GM23338 (cell line): ENCODE measurements around the gene DMGDH. TPM values are rescaled to one million over a fixed set of nuclear protein-coding genes. Genes with fewer than 3 reads are reported as not detected.

ENCODE experiments used
- ATAC-seq: fragments of 200-7000 bp; cut with Tn5 transposase; 3 replicates; pipeline ENCODE4 v1.9.1; 2020
- DNase-seq: peaks from one replicate; pipeline ENCODE4 v3.0.0-alpha.2; 2015; ENCODE audit warnings: low spot score
- H2AFZ ChIP-seq: fragments of 200-600 bp; sonication (generic); 2 replicates; pipeline ENCODE4 v1.8.0; 2016; ENCODE audit warnings: antibody characterized with exemption, mild to moderate bottlenecking, moderate library complexity
- H3F3A ChIP-seq: fragments of 200-600 bp; sonication (generic); replicated peaks from 2 replicates; pipeline ENCODE4 v1.8.0; 2017; ENCODE audit warnings: antibody characterized with exemption, mixed run types, low read depth
- H3K27ac ChIP-seq: fragments of 200-600 bp; sonication (generic); 2 replicates; pipeline ENCODE4 v1.6.1; 2016; ENCODE audit warnings: low read depth
- H3K27me3 ChIP-seq: fragments of 200-600 bp; sonication (generic); 2 replicates; pipeline ENCODE4 v1.8.0; 2016; ENCODE audit warnings: mild to moderate bottlenecking, mixed run types, moderate library complexity; ENCODE audit not compliant: insufficient read depth
- H3K36me3 ChIP-seq: fragments of 200-600 bp; sonication (generic); 2 replicates; pipeline ENCODE4 v1.8.0; 2016; ENCODE audit warnings: mild to moderate bottlenecking; ENCODE audit not compliant: insufficient read depth
- H3K4me1 ChIP-seq: fragments of 200-600 bp; sonication (generic); 2 replicates; pipeline ENCODE4 v1.8.0; 2016; ENCODE audit warnings: mild to moderate bottlenecking, moderate library complexity; ENCODE audit not compliant: insufficient read depth
- H3K4me2 ChIP-seq: fragments of 200-600 bp; sonication (generic); 2 replicates; pipeline ENCODE4 v1.7.1; 2017; ENCODE audit warnings: mixed run types
- H3K4me3 ChIP-seq: fragments of 200-600 bp; sonication (generic); 2 replicates; pipeline ENCODE4 v1.6.1; 2016; ENCODE audit warnings: mixed run types
- H3K79me2 ChIP-seq: fragments of 200-600 bp; sonication (generic); replicated peaks from 2 replicates; pipeline ENCODE4 v1.8.0; 2017; ENCODE audit warnings: mild to moderate bottlenecking; ENCODE audit not compliant: insufficient read depth
- H3K9me2 ChIP-seq: fragments of 200-600 bp; sonication (generic); 2 replicates; pipeline ENCODE4 v1.8.0; 2017; ENCODE audit not compliant: insufficient read depth
- H4K20me1 ChIP-seq: fragments of 200-600 bp; sonication (generic); replicated peaks from 2 replicates; pipeline ENCODE4 v1.8.0; 2017; ENCODE audit warnings: mild to moderate bottlenecking; ENCODE audit not compliant: insufficient read depth
- H3K27ac Mint-ChIP-seq: 2 replicates; pipeline ENCODE4 v1.8.0; 2020; ENCODE audit warnings: inconsistent platforms, mild to moderate bottlenecking, moderate library complexity, mixed read lengths
- H3K27me3 Mint-ChIP-seq: 3 replicates; pipeline ENCODE4 v1.8.0; 2022; ENCODE audit warnings: low read depth, mild to moderate bottlenecking, moderate library complexity, mixed read lengths, inconsistent platforms; ENCODE audit not compliant: insufficient read depth, poor library complexity
- H3K36me3 Mint-ChIP-seq: 3 replicates; pipeline ENCODE4 v1.8.0; 2021; ENCODE audit warnings: low read depth, mild to moderate bottlenecking, inconsistent platforms, moderate library complexity, mixed read lengths
- H3K4me1 Mint-ChIP-seq: 3 replicates; pipeline ENCODE4 v1.8.0; 2020; ENCODE audit warnings: mild to moderate bottlenecking, inconsistent platforms, mixed read lengths
- H3K4me3 Mint-ChIP-seq: 3 replicates; pipeline ENCODE4 v1.8.0; 2021; ENCODE audit warnings: moderate library complexity, mild to moderate bottlenecking, inconsistent platforms, mixed read lengths
- H3K9me3 Mint-ChIP-seq: 3 replicates; pipeline ENCODE4 v1.8.0; 2020; ENCODE audit warnings: moderate library complexity, mild to moderate bottlenecking, inconsistent platforms, mixed read lengths
- CREB1 ChIP-seq: fragments of 250-450 bp; sonication (Bioruptor Pico); IDR thresholded peaks from 2 replicates; pipeline ENCODE4 v1.5.0; 2020; ENCODE audit warnings: low read depth, mild to moderate bottlenecking, moderate library complexity
- CTCF ChIP-seq, 2 experiments: fragments of 200-600 bp in 1 of 2; sonication (generic) in 1 of 2; conservative IDR thresholded peaks; 2 replicates each; pipeline versions ENCODE4 v1.5.1 to v1.6.1; 2016 to 2017; ENCODE audit warnings: antibody characterized with exemption in 2 of 2, low read depth in 2 of 2, mild to moderate bottlenecking in 2 of 2, moderate library complexity in 1 of 2
- ETS1 ChIP-seq: IDR thresholded peaks from 2 replicates; pipeline ENCODE4 v1.6.1; 2016; ENCODE audit warnings: antibody characterized with exemption
- EZH2phosphoT487 ChIP-seq: fragments of 200-600 bp; sonication (generic); IDR thresholded peaks from one replicate; pipeline ENCODE4 v1.8.1; 2018; ENCODE audit warnings: antibody characterized with exemption; ENCODE audit not compliant: unreplicated experiment
- NANOG ChIP-seq: IDR thresholded peaks from 2 replicates; pipeline ENCODE4 v1.6.1; 2016; ENCODE audit warnings: antibody characterized with exemption, borderline replicate concordance
- STAT1 ChIP-seq: IDR thresholded peaks from one replicate; pipeline ENCODE4 v1.6.1; 2016; ENCODE audit warnings: antibody characterized with exemption; ENCODE audit not compliant: unreplicated experiment
- ZNF114 ChIP-seq: fragments of 250-450 bp; sonication (Bioruptor Pico); IDR thresholded peaks from 2 replicates; pipeline ENCODE4 v1.5.0; 2020; ENCODE audit warnings: mild to moderate bottlenecking, moderate library complexity
- ZNF331 ChIP-seq: fragments of 250-450 bp; sonication (Bioruptor Pico); IDR thresholded peaks from 2 replicates; pipeline ENCODE4 v1.5.0; 2020; ENCODE audit warnings: low read depth, mild to moderate bottlenecking, moderate library complexity
- polyA plus RNA-seq: library from polyadenylated mRNA; unstranded; fragments of >200 nt; fragmentation: Nextera tagmentation; extraction: Ambion mirVana; gene quantifications from 2 replicates; pipeline ENCODE4 v1.2.1, GENCODE V29; 2016
- total RNA-seq: library from RNA; depleted of rRNA; stranded (reverse); fragments of >200 nt; shearing (Covaris generic); gene quantifications from 2 replicates; pipeline ENCODE4 v1.2.3, GENCODE V29; 2014
- TF ChIP-seq, protein P1 (sequence below): IDR thresholded peaks from one replicate; pipeline ENCODE4 v1.6.1; 2018; ENCODE audit warnings: antibody characterized with exemption; ENCODE audit not compliant: unreplicated experiment
- TF ChIP-seq, protein P2 (sequence below): fragments of 250-450 bp; sonication (Bioruptor Pico); IDR thresholded peaks from 2 replicates; pipeline ENCODE4 v1.5.0; 2020; ENCODE audit warnings: mild to moderate bottlenecking, moderate library complexity

Gene DMGDH
- total and polyA plus RNA-seq, 2 experiments from 2014 or later: 0.52 to 0.63 TPM

- TF ChIP-seq ZNF331 (no peak), NANOG (no peak), CTCF (conservative IDR thresholded peaks at IDR 0.05; ENCODE audit: low read depth in 2 of 2) (no peak), ETS1 (no peak), ZNF114 (CRISPR knock-in tag) (no peak), STAT1 (no peak), CREB1 (CRISPR knock-in tag) (no peak)
- TF ChIP-seq, protein P1, sequence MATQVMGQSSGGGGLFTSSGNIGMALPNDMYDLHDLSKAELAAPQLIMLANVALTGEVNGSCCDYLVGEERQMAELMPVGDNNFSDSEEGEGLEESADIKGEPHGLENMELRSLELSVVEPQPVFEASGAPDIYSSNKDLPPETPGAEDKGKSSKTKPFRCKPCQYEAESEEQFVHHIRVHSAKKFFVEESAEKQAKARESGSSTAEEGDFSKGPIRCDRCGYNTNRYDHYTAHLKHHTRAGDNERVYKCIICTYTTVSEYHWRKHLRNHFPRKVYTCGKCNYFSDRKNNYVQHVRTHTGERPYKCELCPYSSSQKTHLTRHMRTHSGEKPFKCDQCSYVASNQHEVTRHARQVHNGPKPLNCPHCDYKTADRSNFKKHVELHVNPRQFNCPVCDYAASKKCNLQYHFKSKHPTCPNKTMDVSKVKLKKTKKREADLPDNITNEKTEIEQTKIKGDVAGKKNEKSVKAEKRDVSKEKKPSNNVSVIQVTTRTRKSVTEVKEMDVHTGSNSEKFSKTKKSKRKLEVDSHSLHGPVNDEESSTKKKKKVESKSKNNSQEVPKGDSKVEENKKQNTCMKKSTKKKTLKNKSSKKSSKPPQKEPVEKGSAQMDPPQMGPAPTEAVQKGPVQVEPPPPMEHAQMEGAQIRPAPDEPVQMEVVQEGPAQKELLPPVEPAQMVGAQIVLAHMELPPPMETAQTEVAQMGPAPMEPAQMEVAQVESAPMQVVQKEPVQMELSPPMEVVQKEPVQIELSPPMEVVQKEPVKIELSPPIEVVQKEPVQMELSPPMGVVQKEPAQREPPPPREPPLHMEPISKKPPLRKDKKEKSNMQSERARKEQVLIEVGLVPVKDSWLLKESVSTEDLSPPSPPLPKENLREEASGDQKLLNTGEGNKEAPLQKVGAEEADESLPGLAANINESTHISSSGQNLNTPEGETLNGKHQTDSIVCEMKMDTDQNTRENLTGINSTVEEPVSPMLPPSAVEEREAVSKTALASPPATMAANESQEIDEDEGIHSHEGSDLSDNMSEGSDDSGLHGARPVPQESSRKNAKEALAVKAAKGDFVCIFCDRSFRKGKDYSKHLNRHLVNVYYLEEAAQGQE: no peak
These were observed 37.3 kb downstream of the DMGDH start (continued) for GRCh38 chr5:79032031-79032695.

DNA sequence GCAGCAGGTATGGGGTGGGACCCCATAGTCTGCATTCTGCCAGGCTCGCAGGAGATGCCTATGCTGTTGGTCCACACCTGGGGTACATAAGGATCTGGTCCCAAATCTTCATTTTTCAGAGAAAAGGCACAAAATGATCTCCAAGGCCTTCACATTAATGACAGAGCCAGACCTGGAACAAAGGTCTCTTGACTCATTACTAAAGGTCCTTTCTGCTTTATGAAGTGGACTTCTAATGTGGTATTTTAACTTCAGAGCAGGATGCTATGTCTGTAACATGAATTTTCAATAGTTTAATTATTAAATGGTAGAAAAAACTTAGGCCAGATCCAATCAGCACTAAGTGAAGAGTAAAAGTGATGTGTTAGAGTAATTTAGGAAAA is 38.0 kb downstream of the DMGDH start:
- H3K4me1 ChIP-seq: no peaks in the 10 kb centered on the region
- H4K20me1 ChIP-seq: no peaks in the 10 kb centered on the region
- no peak for DNase-seq
- no peaks in the 10 kb centered on the region for H3K27me3 ChIP-seq
- H3K4me2 ChIP-seq: no peak overlapping the region
- H3K36me3 ChIP-seq: no peaks in the 10 kb centered on the region
- H3K36me3 Mint-ChIP-seq: no peaks in the 10 kb centered on the region
- no peak overlapping the region for H3K4me3 ChIP-seq
- H3K4me1 Mint-ChIP-seq: no peaks in the 10 kb centered on the region
- no peak overlapping the region for H3K27ac Mint-ChIP-seq
- no peaks in the 10 kb centered on the region for H3K9me2 ChIP-seq
- H3K79me2 ChIP-seq: no peaks in the 10 kb centered on the region
- no peak overlapping the region for H3K27ac ChIP-seq
- TF ChIP-seq, protein P2, sequence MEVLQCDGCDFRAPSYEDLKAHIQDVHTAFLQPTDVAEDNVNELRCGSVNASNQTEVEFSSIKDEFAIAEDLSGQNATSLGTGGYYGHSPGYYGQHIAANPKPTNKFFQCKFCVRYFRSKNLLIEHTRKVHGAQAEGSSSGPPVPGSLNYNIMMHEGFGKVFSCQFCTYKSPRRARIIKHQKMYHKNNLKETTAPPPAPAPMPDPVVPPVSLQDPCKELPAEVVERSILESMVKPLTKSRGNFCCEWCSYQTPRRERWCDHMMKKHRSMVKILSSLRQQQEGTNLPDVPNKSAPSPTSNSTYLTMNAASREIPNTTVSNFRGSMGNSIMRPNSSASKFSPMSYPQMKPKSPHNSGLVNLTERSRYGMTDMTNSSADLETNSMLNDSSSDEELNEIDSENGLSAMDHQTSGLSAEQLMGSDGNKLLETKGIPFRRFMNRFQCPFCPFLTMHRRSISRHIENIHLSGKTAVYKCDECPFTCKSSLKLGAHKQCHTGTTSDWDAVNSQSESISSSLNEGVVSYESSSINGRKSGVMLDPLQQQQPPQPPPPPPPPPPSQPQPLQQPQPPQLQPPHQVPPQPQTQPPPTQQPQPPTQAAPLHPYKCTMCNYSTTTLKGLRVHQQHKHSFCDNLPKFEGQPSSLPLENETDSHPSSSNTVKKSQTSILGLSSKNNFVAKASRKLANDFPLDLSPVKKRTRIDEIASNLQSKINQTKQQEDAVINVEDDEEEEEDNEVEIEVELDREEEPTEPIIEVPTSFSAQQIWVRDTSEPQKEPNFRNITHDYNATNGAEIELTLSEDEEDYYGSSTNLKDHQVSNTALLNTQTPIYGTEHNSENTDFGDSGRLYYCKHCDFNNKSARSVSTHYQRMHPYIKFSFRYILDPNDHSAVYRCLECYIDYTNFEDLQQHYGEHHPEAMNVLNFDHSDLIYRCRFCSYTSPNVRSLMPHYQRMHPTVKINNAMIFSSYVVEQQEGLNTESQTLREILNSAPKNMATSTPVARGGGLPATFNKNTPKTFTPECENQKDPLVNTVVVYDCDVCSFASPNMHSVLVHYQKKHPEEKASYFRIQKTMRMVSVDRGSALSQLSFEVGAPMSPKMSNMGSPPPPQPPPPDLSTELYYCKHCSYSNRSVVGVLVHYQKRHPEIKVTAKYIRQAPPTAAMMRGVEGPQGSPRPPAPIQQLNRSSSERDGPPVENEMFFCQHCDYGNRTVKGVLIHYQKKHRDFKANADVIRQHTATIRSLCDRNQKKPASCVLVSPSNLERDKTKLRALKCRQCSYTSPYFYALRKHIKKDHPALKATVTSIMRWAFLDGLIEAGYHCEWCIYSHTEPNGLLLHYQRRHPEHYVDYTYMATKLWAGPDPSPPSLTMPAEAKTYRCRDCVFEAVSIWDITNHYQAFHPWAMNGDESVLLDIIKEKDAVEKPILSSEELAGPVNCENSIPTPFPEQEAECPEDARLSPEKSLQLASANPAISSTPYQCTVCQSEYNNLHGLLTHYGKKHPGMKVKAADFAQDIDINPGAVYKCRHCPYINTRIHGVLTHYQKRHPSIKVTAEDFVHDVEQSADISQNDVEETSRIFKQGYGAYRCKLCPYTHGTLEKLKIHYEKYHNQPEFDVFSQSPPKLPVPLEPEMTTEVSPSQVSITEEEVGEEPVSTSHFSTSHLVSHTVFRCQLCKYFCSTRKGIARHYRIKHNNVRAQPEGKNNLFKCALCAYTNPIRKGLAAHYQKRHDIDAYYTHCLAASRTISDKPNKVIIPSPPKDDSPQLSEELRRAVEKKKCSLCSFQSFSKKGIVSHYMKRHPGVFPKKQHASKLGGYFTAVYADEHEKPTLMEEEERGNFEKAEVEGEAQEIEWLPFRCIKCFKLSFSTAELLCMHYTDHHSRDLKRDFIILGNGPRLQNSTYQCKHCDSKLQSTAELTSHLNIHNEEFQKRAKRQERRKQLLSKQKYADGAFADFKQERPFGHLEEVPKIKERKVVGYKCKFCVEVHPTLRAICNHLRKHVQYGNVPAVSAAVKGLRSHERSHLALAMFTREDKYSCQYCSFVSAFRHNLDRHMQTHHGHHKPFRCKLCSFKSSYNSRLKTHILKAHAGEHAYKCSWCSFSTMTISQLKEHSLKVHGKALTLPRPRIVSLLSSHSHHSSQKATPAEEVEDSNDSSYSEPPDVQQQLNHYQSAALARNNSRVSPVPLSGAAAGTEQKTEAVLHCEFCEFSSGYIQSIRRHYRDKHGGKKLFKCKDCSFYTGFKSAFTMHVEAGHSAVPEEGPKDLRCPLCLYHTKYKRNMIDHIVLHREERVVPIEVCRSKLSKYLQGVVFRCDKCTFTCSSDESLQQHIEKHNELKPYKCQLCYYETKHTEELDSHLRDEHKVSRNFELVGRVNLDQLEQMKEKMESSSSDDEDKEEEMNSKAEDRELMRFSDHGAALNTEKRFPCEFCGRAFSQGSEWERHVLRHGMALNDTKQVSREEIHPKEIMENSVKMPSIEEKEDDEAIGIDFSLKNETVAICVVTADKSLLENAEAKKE (CRISPR knock-in tag): no peak
- TF ChIP-seq EZH2phosphoT487: no peak
- no peak overlapping the region for H3K4me3 Mint-ChIP-seq
- no peaks in the 10 kb centered on the region for H3F3A ChIP-seq
- no peaks in the 10 kb centered on the region for H3K9me3 Mint-ChIP-seq
- ATAC-seq: no peak
- H3K27me3 Mint-ChIP-seq: no peaks in the 10 kb centered on the region
- H2AFZ ChIP-seq: no peak overlapping the region
